Peyer's patch (tissue), 4 donors: ENCODE measurements around the gene KIRREL1. TPM values are rescaled to one million over a fixed set of nuclear protein-coding genes. Genes with fewer than 3 reads are reported as not detected.

Source experiments
- DNase-seq, 3 donors: peaks; one replicate each; pipeline ENCODE4 v3.0.0-alpha.2; 2017 to 2019
- H3K27ac ChIP-seq, 4 donors: fragments of 200-600 bp; sonication (generic); one replicate each; pipeline ENCODE4 v1.5.1; 2016 to 2019
- H3K27me3 ChIP-seq, 2 donors: fragments of 200-600 bp; sonication (generic); one replicate each; pipeline ENCODE4 v1.5.1; 2019
- H3K36me3 ChIP-seq, 3 donors: fragments of 200-600 bp; sonication (generic); one replicate each; pipeline ENCODE4 v1.5.1; 2016 to 2019
- H3K4me1 ChIP-seq, 4 donors: fragments of 200-600 bp; sonication (generic); one replicate each; pipeline ENCODE4 v1.5.1; 2016 to 2019
- H3K4me3 ChIP-seq, 4 donors: fragments of 200-600 bp; sonication (generic); 1 replicate in 3 of 4; 2 replicates in 1 of 4; pipeline ENCODE4 v1.5.1; 2016 to 2019; ENCODE audit warnings: mild to moderate bottlenecking in 1 of 4
- H3K9me3 ChIP-seq, 4 donors: fragments of 200-600 bp; sonication (generic); one replicate each; pipeline ENCODE4 v1.5.1; 2016 to 2019; ENCODE audit warnings: mild to moderate bottlenecking in 1 of 4
- POLR2A ChIP-seq, 2 donors: fragments of 450-650 bp; IDR thresholded peaks; one replicate each; pipeline ENCODE4 v1.5.1; 2017; ENCODE audit warnings: antibody characterized with exemption in 2 of 2, mild to moderate bottlenecking in 2 of 2, moderate library complexity in 2 of 2
- total RNA-seq, 4 donors: library from RNA; depleted of rRNA; stranded (reverse); fragments of >200 nt; gene quantifications; one replicate each; pipeline ENCODE4 v1.1.0, GENCODE V29; 2016
- TF ChIP-seq, protein P1 (sequence below), 6 experiments: fragments of 450-650 bp in 4 of 6; fragments of 200-600 bp in 2 of 6; sonication (generic) in 1 of 6; IDR thresholded peaks; one replicate each; pipeline ENCODE4 v1.5.1; 2017 to 2019; ENCODE audit warnings: antibody characterized with exemption in 6 of 6, mild to moderate bottlenecking in 3 of 6, moderate library complexity in 1 of 6

KIRREL1 gene
- total RNA-seq, 4 donors from 2014 or later: 2.8 to 29.7 (median 11.1) TPM

DNA sequence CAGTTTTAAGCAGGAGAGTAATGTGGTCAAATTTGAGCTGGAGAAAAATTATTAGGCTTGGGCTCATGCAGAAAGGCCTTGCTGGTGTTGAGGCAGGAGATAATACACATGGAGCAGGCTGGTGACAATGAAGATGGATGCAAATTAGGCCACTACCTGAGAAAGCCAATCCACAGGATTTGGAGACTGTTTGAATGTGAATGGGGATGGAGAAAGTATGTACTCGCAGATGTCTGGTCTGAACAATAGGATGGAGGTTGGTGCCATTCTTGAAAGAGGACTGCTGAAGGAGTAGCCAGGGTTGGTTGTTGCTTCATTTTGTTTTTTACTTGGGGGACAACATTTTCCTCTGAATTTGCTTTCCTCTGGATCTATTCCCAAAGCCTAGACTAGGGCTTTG, 8.0 kb upstream of the KIRREL1 start:
- Histone ChIP-seq H3K27ac (no peak overlapping the region), H3K27me3 (no peaks in the 10 kb centered on the region), H3K9me3 (no peaks in the 10 kb centered on the region), H3K36me3 (no peaks in the 10 kb centered on the region), H3K4me3 (no peak overlapping the region), H3K4me1 (peaks cover 0 to 4% (median 0%) of the 10 kb centered on the region in 4 donors)
- TF ChIP-seq POLR2A (IDR thresholded peaks at IDR 0.05): no peak
- TF ChIP-seq, protein P1, sequence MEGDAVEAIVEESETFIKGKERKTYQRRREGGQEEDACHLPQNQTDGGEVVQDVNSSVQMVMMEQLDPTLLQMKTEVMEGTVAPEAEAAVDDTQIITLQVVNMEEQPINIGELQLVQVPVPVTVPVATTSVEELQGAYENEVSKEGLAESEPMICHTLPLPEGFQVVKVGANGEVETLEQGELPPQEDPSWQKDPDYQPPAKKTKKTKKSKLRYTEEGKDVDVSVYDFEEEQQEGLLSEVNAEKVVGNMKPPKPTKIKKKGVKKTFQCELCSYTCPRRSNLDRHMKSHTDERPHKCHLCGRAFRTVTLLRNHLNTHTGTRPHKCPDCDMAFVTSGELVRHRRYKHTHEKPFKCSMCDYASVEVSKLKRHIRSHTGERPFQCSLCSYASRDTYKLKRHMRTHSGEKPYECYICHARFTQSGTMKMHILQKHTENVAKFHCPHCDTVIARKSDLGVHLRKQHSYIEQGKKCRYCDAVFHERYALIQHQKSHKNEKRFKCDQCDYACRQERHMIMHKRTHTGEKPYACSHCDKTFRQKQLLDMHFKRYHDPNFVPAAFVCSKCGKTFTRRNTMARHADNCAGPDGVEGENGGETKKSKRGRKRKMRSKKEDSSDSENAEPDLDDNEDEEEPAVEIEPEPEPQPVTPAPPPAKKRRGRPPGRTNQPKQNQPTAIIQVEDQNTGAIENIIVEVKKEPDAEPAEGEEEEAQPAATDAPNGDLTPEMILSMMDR (IDR thresholded peaks at IDR 0.05): no peak
- DNase-seq: no peak

DNA sequence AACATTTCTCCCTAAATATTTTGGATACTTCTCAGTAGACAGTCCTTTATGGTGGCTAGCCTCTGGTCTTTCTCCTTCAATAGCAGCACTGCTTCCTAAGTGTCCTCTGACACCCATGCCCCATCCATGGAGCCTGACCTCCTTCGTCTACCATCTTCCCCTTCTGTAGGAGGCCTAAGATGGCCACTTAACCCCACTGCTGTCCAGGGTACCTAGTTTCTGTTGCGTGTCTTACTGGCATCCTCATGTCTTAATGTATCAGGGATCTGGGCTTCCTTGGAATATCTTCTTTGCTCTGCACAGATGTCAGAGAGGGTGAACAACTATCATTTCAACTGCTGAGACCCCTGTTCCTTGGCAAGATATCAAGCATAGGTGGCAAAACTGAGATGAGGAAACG, 5.4 kb upstream of the KIRREL1 start:
- no peaks in the 10 kb centered on the region for H3K27me3 ChIP-seq
- no peak overlapping the region for H3K27ac ChIP-seq
- TF ChIP-seq, protein P1 (IDR thresholded peaks at IDR 0.05): no peak
- no peak for TF ChIP-seq POLR2A (IDR thresholded peaks at IDR 0.05)
- H3K4me1 ChIP-seq: peaks cover 0 to 13% (median 0%) of the 10 kb centered on the region in 4 donors
- no peaks in the 10 kb centered on the region for H3K36me3 ChIP-seq
- no peak overlapping the region for H3K4me3 ChIP-seq
- H3K9me3 ChIP-seq: no peaks in the 10 kb centered on the region
- DNase-seq: no peak

DNA sequence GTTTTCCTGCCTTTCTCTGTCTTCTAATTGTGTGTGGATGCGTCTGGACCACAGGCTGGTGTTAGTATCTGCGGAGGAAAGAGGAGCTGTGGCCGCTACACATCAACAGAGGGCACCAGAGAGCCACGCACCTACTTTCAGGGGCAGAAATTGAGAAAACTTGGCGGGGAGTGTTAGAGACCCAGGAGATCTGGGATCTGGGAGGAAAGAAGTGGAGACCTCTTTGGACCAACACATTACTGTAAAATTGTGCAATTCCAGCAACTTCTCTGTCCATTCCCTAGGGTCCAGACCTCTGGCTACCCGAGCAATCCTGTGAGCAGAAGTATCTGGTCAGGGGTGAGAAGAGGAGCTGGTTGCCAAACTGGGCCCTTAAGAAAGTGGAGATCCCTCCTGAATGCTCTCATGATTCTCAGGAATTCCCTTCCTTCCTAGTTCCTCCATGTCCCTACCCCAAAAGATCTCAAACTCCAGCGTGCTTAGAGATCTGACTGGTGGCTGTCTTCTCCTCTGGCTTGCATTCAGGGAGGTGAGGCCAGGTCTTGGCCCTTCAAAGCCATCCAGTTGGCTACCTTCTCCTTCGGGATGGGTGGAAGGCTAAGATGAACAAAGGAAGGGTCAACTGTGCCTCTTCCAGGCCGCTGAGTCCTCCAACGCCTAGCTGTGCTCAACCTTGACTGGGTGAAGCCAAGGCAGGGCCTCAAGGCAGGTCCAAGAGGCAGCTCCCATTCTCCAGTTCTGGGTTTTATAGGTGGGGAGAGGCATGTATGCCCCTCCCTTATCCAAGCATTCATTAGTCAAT, 1.2 kb upstream of the KIRREL1 start:
- Histone ChIP-seq H3K27me3 (no peaks in the 10 kb centered on the region), H3K9me3 (no peaks in the 10 kb centered on the region), H3K27ac (peak overlapping the region in 2 of 4 donors; percentile 86 to 91), H3K36me3 (no peaks in the 10 kb centered on the region), H3K4me3 (no peak overlapping the region), H3K4me1 (peaks cover 0 to 13% (median 3%) of the 10 kb centered on the region in 4 donors)
- DNase-seq: peak; percentile 54 to 82 (median 69)
- TF ChIP-seq, protein P1 (IDR thresholded peaks at IDR 0.05): peak; percentile 28 to 89 (median 84)
- TF ChIP-seq POLR2A (IDR thresholded peaks at IDR 0.05): no peak

DNA sequence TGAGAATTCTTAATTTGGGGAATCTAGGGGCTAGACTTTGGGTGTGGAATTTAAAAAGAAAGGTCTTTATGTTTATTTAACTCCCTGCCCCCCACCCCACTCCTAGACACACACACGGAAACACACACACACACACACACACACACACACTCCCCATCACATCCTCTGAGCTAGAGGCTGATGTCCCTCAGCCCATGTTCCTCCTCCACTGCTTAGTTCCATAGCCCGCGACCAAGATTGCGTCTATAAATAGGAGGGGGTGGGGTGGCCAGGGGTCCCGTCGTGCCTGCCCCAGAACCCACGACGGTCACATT, 655 bp upstream of the KIRREL1 start:
- TF ChIP-seq, protein P1 (IDR thresholded peaks at IDR 0.05): no peak
- no peak for TF ChIP-seq POLR2A (IDR thresholded peaks at IDR 0.05)
- no peaks in the 10 kb centered on the region for H3K36me3 ChIP-seq
- DNase-seq: no peak
- peak overlapping the region in 3 of 4 donors; percentile 64 to 91 (median 86) for H3K27ac ChIP-seq
- H3K9me3 ChIP-seq: no peaks in the 10 kb centered on the region
- no peaks in the 10 kb centered on the region for H3K27me3 ChIP-seq
- peak overlapping the region; percentile 52 to 85 (median 65) for H3K4me3 ChIP-seq
- peaks cover 0 to 13% (median 3%) of the 10 kb centered on the region in 4 donors for H3K4me1 ChIP-seq

DNA sequence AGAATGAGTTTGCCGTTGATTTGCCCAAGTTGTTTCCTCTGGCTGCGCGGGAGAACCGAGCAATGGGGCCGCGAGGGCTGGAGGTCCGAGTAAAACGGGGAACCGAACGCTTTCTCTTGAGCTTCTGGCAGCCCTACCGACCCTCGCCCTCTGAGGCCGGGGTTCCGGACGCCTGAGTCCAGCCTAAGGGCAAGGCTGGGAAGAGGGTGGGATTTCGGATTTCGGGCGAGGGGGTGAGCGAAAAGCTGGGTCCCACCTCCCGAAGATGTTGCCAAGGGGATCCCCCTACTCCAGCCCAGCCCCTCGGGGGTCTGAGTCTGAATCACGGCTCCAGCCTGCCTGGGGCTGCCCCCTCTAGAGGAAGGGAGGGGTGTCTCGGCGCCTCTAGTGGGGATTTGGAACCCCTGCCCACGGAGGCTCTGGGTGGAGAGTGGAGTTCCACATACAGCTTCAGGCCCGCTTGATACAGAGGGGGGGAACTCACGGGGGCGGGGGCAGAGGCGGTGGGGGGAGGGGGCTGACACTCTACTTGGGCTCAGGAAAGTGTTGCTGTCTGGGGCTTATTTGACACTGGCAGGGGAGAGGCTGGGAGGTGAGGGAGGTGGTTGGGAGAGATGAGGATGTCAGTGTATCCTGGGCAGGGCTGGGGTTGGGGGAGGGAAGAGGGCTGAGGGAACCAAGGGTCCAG, 617 bp downstream of the KIRREL1 start:
- H3K4me1 ChIP-seq: peaks cover 0 to 13% (median 3%) of the 10 kb centered on the region in 4 donors
- peak overlapping the region; percentile 64 to 91 (median 80) for H3K27ac ChIP-seq
- peak overlapping the region; percentile 52 to 85 (median 65) for H3K4me3 ChIP-seq
- H3K9me3 ChIP-seq: no peaks in the 10 kb centered on the region
- TF ChIP-seq, protein P1 (IDR thresholded peaks at IDR 0.05): no peak
- TF ChIP-seq POLR2A (IDR thresholded peaks at IDR 0.05): no peak
- H3K36me3 ChIP-seq: no peaks in the 10 kb centered on the region
- no peak for DNase-seq
- no peaks in the 10 kb centered on the region for H3K27me3 ChIP-seq
